Endothelial cell of umbilical vein (primary cell): ENCODE measurements around the gene NFATC2. TPM values are rescaled to one million over a fixed set of nuclear protein-coding genes. Genes with fewer than 3 reads are reported as not detected.

Experiments
- BruUV-seq: library from RNA; stranded (reverse); fragments of 400-500 nt; replicated peaks from 2 replicates; lab custom pipeline; 2021; lab: Mats Ljungman, UMichigan
- CTCF ChIA-PET: fragments of 300-600, 350-600 bp; sonication (Branson Sonifier 250); formaldehyde crosslinking; loops from one replicate; lab custom pipeline; 2021; ENCODE audit warnings: antibody characterized with exemption, inconsistent platforms; lab: Charles Lee
- POLR2A ChIA-PET: fragments of 300-600, 350-600 bp; sonication (Branson Sonifier 250); formaldehyde crosslinking; loops from one replicate; lab custom pipeline; 2021; ENCODE audit warnings: antibody characterized with exemption, inconsistent platforms; lab: Charles Lee
- DNase-seq: peaks from one replicate; pipeline ENCODE4 v3.0.0-alpha.2; 2011; ENCODE audit warnings: low read depth, low spot score
- FAIRE-seq: peaks from 2 replicates; lab custom pipeline; 2011; peaks lifted over from hg19 to GRCh38; lab: Jason Lieb, UNC
- H2AFZ ChIP-seq: 2 replicates; pipeline ENCODE4 v1.6.0; 2012; ENCODE audit warnings: low read depth, low read length, control low read depth, inconsistent platforms
- H3K27ac ChIP-seq: 2 replicates; pipeline ENCODE4 v1.5.1; 2011; ENCODE audit warnings: low read depth, mild to moderate bottlenecking, control low read depth, low read length, moderate library complexity; ENCODE audit not compliant: insufficient read depth
- H3K27me3 ChIP-seq, 2 experiments: 2 replicates each; pipeline versions ENCODE4 v1.6.0 to v1.6.1; 2011; ENCODE audit warnings: low read length in 2 of 2, mixed read lengths in 1 of 2; ENCODE audit not compliant: control insufficient read depth in 2 of 2, insufficient read depth in 2 of 2
- H3K36me3 ChIP-seq, 2 experiments: 2 replicates in 1 of 2; 3 replicates in 1 of 2; pipeline ENCODE4 v1.5.1; 2011; ENCODE audit warnings: low read length in 2 of 2, mild to moderate bottlenecking in 1 of 2, moderate library complexity in 1 of 2; ENCODE audit not compliant: control insufficient read depth in 2 of 2, insufficient read depth in 2 of 2; ENCODE audit errors: extremely low read depth in 1 of 2
- H3K4me1 ChIP-seq: 3 replicates; pipeline ENCODE4 v1.5.1; 2011; ENCODE audit warnings: mild to moderate bottlenecking, low read length; ENCODE audit not compliant: control insufficient read depth, insufficient read depth; ENCODE audit errors: extremely low read depth
- H3K4me2 ChIP-seq: 2 replicates; pipeline ENCODE4 v1.6.1; 2011; ENCODE audit warnings: low read length, control low read depth, mixed read lengths; ENCODE audit not compliant: insufficient read depth
- H3K4me3 ChIP-seq, 3 experiments: fragments of 200-600 bp in 1 of 3; sonication (generic), shearing (Covaris generic) in 1 of 3; replicated peaks in 1 of 3; 2 replicates each; pipeline ENCODE4 v1.5.1; 2011 to 2016; ENCODE audit warnings: control low read depth in 3 of 3, low read length in 3 of 3, mild to moderate bottlenecking in 2 of 3, inconsistent platforms in 1 of 3, low read depth in 1 of 3, moderate library complexity in 1 of 3; ENCODE audit not compliant: insufficient read depth in 1 of 3
- H3K79me2 ChIP-seq: 2 replicates; pipeline ENCODE4 v1.6.0; 2012; ENCODE audit warnings: low read length, inconsistent platforms; ENCODE audit not compliant: control insufficient read depth, insufficient read depth
- H3K9ac ChIP-seq: replicated peaks from 2 replicates; pipeline ENCODE3; 2011; ENCODE audit warnings: low read length, control low read depth; ENCODE audit not compliant: insufficient read depth; ENCODE audit errors: extremely low read depth
- H3K9me1 ChIP-seq: replicated peaks from 3 replicates; pipeline ENCODE4 v1.6.0; 2011; ENCODE audit warnings: mild to moderate bottlenecking, low read length; ENCODE audit not compliant: control insufficient read depth, insufficient read depth; ENCODE audit errors: extremely low read depth
- H3K9me3 ChIP-seq: replicated peaks from 2 replicates; pipeline ENCODE4 v1.5.1; 2012; ENCODE audit warnings: low read length, inconsistent platforms; ENCODE audit not compliant: control insufficient read depth, insufficient read depth
- H4K20me1 ChIP-seq: replicated peaks from 2 replicates; pipeline ENCODE3; 2011; ENCODE audit warnings: mild to moderate bottlenecking, low read length; ENCODE audit not compliant: control insufficient read depth, insufficient read depth; ENCODE audit errors: extremely low read depth
- CTCF ChIP-seq, 2 donors: IDR thresholded peaks; 1 replicate in 1 of 2; 2 replicates in 1 of 2; pipeline ENCODE4 v1.5.1; 2011; ENCODE audit warnings: low read length in 2 of 2, mild to moderate bottlenecking in 2 of 2, moderate library complexity in 2 of 2, control low read depth in 1 of 2, inconsistent platforms in 1 of 2, low read depth in 1 of 2; ENCODE audit not compliant: insufficient read depth in 1 of 2; ENCODE audit errors: extremely low read depth in 1 of 2
- EZH2 ChIP-seq: IDR thresholded peaks from 2 replicates; pipeline ENCODE4 v1.6.1; 2012; ENCODE audit warnings: borderline replicate concordance, low read depth, mild to moderate bottlenecking, moderate library complexity, low read length, inconsistent platforms; ENCODE audit not compliant: severe bottlenecking
- FOS ChIP-seq: IDR thresholded peaks from 2 replicates; pipeline ENCODE4 v1.6.1; 2011; ENCODE audit warnings: mild to moderate bottlenecking, low read length, moderate library complexity, borderline replicate concordance; ENCODE audit not compliant: insufficient read depth
- GATA2 ChIP-seq: IDR thresholded peaks from 2 replicates; pipeline ENCODE4 v1.7.0; 2011; ENCODE audit warnings: low read depth, mild to moderate bottlenecking, moderate library complexity, mixed read lengths, low read length; ENCODE audit not compliant: insufficient read length, insufficient read depth
- JUN ChIP-seq: IDR thresholded peaks from 2 replicates; pipeline ENCODE4 v1.6.1; 2011; ENCODE audit warnings: borderline replicate concordance, low read depth; ENCODE audit not compliant: insufficient read length, insufficient read depth
- MAX ChIP-seq: IDR thresholded peaks from 2 replicates; pipeline ENCODE4 v1.6.1; 2011; ENCODE audit not compliant: insufficient read depth, insufficient read length
- MYC ChIP-seq: IDR thresholded peaks from one replicate; pipeline ENCODE4 v1.6.1; 2011; ENCODE audit warnings: mild to moderate bottlenecking, low read depth, low read length
- POLR2A ChIP-seq: IDR thresholded peaks from 2 replicates; pipeline ENCODE4 v1.6.1; 2012; ENCODE audit warnings: low read depth, mild to moderate bottlenecking, control low read depth, low read length
- POLR2AphosphoS5 ChIP-seq: IDR thresholded peaks from 2 replicates; pipeline ENCODE4 v1.6.1; 2012; ENCODE audit warnings: low read depth, mild to moderate bottlenecking, control low read depth, low read length, moderate library complexity; ENCODE audit not compliant: insufficient read depth
- dilution Hi-C: fragments of 300-500 bp; cut with MboI; formaldehyde crosslinking; loops from one replicate; pipeline ENCODE4 v1.15.0; 2019; ENCODE audit warnings: low sequenced_read_pairs; ENCODE audit not compliant: extremely low pct_ligation_motif_present
- intact Hi-C: fragments of 100-400 bp; cut with micrococcal nuclease; formaldehyde crosslinking; loops from one replicate; pipeline ENCODE4 v1.10.0; 2022
- polyA plus RNA-seq, 4 experiments: library from polyadenylated mRNA; depleted of rRNA in 3 of 4; stranded (reverse) in 3 of 4; unstranded in 1 of 4; fragments of >200 nt; gene quantifications; 2 replicates each; pipeline versions ENCODE4 v1.2.1 to v1.2.3, GENCODE V29; 2011 to 2012; ENCODE audit warnings: missing spikeins in 1 of 4
- total RNA-seq: library from RNA; stranded (reverse); gene quantifications from 2 replicates; pipeline ENCODE4 v1.2.3, GENCODE V29; 2021

NFATC2 gene
- total and polyA plus RNA-seq, 2 donors (not counting 3 experiments of a cell fraction or from before 2014, with no cell fraction given): 3.1 to 13.0 TPM

GRCh38 chr20:51357543-51357942 lies 185.0 kb downstream of the NFATC2 start:
- Histone ChIP-seq H3K4me1 (peaks cover 45% of the 10 kb centered on the region), H3K9me3 (no peaks in the 10 kb centered on the region), H3K4me3 (no peak overlapping the region), H3K36me3 (no peaks in the 10 kb centered on the region), H3K9ac (no peak overlapping the region), H3K27me3 (no peaks in the 10 kb centered on the region), H3K4me2 (no peak overlapping the region), H4K20me1 (no peaks in the 10 kb centered on the region), H3K27ac (no peak overlapping the region), H2AFZ (no peak overlapping the region), H3K79me2 (no peaks in the 10 kb centered on the region), H3K9me1 (no peaks in the 10 kb centered on the region)
- DNase-seq (no peak), FAIRE-seq (no peak)
- ChIA-PET POLR2A (no interaction called here), CTCF (no interaction called here)
- no peak for TF ChIP-seq FOS
- TF ChIP-seq EZH2: no peak
- no peak for TF ChIP-seq POLR2A
- no peak for TF ChIP-seq MYC
- TF ChIP-seq CTCF (IDR thresholded peaks at IDR 0.05; ENCODE audit: extremely low read depth in 1 of 2, insufficient read depth in 1 of 2, low read depth in 1 of 2, low read length in 2 of 2): no peak
- no peak for TF ChIP-seq POLR2AphosphoS5
- no peak for TF ChIP-seq JUN
- TF ChIP-seq GATA2: no peak
- no peak for TF ChIP-seq MAX
- intact Hi-C loops: no loop called here
- dilution Hi-C loops: no loop called here
- BruUV-seq: no TSS peak
